Transverse colon (tissue), 3 donors: ENCODE measurements around the gene DCST2.

Experiments used
- CTCF ChIP-seq, 5 experiments: fragments of 200-600 bp in 3 of 5; fragments of 450-650 bp in 2 of 5; sonication (generic) in 3 of 5; IDR thresholded peaks; 1 replicate in 2 of 5; 2 replicates in 3 of 5; pipeline ENCODE4 v1.5.1; 2016 to 2017; ENCODE audit warnings: antibody characterized with exemption in 5 of 5, inconsistent platforms in 3 of 5, mild to moderate bottlenecking in 2 of 5, moderate library complexity in 1 of 5
- POLR2A ChIP-seq: fragments of 450-650 bp; IDR thresholded peaks from one replicate; pipeline ENCODE4 v1.6.1; 2016; ENCODE audit warnings: antibody characterized with exemption, mild to moderate bottlenecking, moderate library complexity

GRCh38 chr1:155024315-155024714, 9.3 kb downstream of the DCST2 start:
- TF ChIP-seq CTCF (IDR thresholded peaks at IDR 0.05) (no peak), POLR2A (no peak)
